GM19240 (cell line): Measurements from ENCODE around the gene DOCK1.

Source experiments
- DNase-seq: peaks from one replicate; pipeline ENCODE4 v3.0.0; 2011; ENCODE audit warnings: low spot score; ENCODE audit not compliant: insufficient read length

The DOCK1 gene

DNA sequence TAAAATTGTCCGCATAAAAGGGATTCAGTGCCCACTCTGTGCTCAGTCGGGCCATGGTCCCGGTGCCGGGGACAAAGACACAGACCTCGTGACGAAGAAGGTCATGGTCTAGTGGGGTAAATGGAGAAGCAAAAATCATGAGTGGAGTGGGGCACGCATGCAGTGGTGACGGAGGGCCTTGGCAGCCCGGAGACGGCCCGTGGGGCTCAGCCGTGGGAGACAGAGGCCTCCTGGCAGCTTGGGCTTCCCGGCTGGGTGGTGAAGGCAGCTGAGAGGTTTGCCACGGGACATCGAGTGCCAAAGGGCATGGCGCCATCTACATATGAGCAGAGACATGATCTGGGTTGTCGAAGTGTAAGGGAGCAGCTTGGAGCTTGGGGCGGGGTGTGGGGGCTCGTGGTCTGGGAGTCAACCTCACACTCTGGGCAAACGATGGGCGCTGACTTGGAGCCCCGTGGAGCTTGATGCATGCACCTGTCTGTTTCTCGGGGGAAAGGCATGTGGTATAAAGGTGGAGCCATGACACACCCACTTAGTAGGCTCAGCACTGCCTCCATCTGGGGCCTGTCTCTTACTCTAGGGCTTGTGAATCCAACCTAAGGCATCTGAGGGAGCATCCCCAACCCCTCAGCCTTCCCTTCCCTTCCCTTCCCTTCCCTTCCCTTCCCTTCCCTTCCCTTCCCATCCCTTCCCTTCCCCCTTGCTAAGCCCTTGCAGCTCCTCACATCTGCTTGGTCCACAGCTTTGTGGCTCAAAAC, 442.2 kb downstream of the DOCK1 start:
- no peak for DNase-seq

DNA sequence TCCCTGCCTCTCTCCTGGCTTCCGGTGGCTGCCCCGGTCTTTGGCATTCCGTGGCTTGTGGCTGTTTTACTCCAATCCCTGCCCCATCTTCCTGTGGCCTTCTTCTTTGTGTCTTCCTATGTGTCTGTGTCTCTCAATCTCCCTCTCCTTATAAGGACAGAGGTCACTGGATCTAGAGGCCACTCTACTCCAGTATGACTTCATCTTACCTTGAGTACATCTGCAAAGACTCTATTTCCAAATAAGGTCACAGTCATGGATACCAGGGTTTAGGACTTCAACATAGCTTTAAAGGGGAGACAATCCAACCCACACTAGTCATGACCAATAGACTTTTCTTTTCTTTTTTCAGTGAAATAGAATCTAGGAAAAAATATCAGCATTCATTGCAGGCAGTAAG, 444.5 kb downstream of the DOCK1 start:
- DNase-seq = no peak

DNA sequence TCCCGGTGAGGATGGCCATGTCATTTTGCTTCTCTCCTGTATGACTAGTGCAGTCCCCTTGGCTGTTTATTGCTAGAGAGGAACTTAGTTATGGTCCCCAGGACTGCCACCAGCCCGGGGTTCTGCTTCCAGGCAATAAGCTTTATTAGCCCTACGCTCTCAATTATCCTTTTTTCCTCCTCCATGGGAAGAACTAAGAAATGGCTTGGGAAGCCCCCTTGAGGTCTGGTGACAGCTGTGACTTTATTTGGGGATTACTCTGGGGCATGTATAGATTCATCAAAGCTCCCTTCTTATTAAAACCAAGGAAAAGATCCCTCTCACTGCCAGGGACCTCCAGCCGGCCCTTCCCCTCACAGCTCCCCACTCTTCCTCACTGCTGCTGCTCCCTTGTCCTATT, 446.3 kb downstream of the DOCK1 start:
- DNase-seq = no peak

DNA sequence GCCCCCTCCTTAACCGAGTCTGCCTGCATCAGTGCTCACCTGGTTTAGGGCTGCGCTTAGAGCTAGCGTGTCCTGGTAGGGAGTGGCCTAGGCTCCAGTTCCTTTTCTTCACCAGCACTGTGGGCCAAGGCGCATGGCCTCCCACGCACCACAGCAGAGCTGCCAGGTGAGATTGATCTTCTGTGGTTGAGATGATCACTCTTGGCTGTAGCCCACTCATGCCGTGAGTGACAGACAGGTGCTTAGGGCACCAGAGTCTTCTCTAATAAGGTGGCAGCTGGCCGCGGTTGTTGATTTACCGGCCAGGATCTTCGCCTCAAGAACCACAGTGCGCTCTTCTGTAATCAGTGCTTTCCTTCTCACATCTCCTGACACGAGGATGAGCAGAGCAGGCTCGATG, 448.3 kb downstream of the DOCK1 start:
- DNase-seq = no peak

DNA sequence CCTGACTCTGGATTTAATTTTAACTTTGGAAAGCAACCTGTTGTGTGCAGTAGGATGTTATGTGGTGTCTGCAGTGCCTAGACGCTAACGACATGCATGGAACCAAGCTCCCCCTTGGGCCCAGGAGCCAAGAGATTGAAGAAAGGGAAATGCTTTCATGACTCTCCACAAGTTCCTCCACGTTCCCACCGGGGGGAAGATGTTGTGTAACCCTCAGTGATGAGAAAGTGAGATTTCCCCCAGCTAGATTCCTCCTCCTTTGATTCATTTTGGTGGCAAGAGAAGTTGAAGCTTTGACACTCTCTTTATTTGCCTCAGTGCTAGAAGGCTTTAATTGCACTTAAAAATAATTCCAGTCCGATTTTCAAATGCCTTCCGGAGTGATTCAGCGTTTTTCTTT, 449.0 kb downstream of the DOCK1 start:
- DNase-seq = no peak

DNA sequence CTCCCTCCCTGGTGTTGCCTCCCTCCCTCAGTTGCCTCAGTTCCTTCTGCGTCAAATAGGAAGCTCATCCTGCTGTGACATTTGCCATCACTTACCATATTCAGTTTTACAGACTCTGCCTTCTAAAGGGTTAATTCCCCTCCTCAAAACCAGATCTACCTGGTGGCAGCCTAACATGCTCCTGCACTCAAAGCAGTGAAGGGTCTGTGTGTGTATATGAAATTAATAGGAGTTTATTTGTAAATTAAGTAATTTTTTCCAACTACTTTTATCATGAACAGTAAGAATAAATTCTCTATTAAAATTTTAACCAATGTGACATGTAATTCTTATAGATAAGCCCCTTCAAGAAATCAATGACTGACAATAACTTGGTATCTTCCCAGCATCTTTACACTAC, 449.8 kb downstream of the DOCK1 start:
- DNase-seq = no peak

DNA sequence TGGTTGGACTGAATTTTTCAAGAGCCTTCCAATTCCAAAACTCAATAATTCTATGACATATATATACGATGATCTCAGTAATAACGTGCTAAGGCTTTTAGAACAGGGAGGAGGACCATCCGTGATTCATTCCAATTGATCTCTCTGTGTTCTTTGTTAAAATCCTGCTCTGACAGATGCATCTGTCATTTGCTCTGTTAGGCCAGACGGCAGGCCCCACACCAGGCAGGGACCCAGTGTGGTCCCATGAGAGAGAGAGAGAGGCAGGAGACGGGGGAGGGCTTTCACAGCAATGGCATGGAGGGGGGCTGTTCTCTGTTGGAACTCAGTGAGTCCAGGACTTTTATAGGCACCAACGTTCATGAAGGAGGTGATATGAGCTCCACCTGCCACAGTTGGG, 451.1 kb downstream of the DOCK1 start:
- no peak for DNase-seq

DNA sequence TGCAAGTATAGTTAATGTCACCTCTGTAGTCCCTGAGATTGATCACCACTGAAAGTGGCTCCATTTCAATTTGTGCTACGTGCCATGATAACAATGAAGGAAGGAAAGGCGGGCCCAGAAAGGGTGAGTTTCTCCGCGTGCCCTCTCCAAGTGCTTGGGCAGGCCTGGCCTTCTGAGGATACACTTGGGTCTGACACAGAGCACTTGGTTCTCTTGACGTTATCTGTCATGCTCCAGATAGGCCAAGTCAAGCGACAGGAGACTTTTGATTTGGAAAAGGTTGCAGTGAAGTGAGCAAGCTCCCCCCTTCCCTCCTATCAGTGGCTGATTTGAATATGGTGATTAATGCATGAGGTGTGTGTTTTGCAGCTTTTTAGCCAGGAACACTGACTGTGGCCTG, 452.0 kb downstream of the DOCK1 start:
- DNase-seq = no peak

DNA sequence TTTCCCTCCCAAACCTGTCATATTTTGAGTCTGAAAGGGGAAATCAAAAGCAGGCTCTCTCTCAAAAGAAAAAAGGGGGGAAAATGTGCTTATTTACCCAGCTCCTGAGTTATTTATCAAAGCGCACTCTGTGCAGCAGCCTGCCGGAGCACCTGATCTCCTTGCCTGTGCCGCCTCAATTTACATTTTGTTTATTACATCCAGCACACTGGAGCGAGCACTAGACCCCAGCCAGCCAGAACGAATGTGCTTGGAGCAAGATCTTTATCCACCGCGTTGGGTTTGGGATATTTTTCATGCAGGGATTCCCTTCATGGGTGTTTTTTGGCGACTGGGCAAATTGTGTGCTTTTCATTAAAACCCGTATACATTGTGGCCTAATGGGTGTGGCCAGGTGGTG, 453.1 kb downstream of the DOCK1 start:
- no peak for DNase-seq

DNA sequence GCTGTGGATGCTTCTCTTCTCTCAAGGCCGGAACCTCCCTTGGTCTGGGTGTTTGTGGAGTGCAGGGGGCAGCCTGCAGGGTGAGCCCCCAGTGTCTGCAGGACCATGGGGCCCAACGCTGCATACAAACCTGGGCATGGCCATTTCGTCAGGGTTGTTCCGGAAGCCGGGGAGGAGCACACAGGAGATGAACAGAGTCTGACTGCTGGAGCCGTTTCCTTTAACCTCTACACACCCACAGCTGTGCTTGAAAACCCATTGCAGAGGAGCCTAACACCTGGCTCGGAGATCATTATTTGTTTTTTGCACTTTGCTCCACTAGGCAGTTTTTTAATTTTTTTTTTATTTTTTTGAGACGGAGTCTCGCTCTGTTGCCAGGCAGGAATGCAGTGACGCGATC, 458.8 kb downstream of the DOCK1 start:
- DNase-seq = no peak

DNA sequence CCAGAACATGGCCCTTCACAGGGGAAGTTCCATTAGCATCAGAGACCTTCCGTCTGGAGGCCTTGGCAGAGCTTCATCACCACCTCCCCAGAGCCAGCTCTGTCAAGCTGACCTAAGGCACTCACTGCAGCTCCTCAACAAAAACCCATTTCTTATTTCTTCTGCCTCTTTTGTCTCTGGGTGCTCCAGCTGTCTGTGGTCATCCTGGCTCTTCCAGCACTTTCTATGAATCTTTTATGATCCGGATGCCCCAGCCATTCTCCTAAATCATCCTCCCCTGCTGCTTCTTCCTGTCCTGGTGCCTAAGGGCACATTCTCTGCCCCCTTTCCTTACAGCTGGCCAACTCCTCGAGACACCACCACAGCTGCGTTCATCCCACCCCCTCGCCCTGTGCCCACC, 462.9 kb downstream of the DOCK1 start:
- DNase-seq = no peak

DNA sequence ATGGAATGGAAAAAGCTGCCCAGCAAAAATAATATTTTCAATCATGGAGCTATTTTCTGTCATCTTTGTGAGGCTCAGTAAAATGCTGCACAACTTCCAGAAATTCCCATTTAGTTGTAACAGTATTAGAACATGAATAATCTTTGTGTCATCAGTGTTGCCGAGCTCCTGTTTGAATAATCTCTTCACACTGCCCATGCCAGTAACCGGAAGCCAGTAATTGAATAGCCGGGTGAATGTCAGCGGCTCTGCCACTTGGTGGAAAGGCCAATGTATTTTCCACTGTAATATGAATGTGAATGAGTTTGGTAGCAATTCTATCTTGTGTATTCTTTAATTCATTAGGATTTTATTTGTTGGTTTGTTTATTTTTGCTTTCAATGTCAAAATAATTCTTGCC, 463.7 kb downstream of the DOCK1 start:
- no peak for DNase-seq

DNA sequence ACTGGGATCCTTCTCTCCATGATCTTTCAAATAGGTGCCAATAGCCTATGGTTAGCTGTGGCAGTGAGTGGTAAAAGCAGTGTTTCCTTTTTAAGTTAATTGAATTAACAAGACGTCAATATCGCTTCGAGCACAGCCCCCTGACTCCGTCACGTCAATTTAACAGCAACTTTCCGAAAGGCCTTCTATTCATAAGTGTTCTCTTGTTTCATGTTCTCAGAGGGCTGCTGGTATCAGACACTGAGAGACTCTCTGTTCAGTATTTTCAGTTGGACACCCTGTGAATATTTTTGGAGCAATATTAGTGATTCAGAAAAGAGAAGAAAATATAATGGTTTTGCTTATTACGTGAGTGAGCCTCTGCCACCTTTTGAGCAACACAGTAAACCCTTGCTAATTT, 465.4 kb downstream of the DOCK1 start:
- DNase-seq = no peak

DNA sequence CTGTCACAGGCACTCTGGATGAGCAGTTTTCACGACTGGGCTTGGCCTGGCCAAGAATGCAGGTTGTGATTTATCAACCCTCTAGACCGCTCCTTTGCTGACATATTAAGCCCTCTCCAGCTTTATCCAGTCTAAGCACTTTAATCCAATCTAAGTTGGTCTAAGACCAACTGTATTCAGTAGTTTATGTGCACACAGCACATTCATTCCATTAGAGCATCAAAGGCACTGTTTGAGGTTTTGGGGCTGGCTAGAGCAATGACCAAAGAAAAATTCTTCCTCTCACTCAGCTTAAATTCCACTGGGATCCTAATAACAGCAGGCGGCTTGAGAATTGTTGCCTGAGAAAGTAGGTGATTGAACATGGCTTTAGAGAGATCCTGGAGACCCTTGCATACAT, 467.1 kb downstream of the DOCK1 start:
- no peak for DNase-seq

DNA sequence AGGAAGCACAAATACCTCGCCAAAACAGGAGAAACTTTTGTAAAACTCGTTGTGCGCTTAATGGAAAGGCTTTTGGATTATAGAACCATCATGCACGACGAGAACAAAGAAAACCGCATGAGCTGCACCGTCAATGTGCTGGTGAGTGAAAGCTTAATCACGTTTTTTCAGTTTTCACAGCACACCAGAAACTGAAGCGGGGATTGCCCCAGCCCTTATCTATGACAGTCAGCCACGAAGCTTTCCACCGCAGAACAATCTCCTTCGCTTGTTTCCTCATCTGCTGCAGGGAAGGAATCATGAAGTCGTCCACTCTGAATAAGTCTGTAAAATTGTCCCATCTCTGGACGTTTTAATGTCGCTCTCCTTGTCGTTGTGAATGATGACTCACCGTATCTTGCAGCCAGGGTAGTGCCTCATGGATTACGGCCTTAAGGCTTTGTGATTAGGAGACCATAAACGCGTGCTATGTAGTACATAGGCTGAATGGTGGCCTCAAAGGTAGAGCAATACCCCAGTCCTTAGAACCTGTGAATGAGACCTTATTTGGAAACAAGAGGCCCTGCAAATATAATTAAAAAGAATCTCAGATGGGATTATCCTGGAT, 468.9 kb downstream of the DOCK1 start:
- no peak for DNase-seq

DNA sequence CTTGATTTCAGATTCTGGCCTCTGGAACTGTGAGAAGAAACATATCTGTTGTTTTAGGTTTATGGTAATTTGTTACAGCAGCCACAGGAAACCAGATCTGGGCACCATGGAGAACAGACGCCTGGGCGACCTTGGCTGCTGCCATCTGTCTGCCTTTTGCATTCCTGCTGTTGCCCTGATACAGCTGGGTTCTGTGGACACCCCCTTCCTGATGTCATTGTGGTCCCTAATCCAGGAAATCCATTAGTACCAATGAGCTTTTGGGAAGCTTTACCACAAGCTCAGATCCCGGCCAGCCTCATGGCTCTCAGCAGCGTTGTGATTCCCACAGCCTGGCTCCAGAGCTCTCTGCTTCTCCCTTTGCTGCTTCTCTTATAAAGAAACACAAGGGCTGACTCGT, 469.7 kb downstream of the DOCK1 start:
- DNase-seq = no peak

DNA sequence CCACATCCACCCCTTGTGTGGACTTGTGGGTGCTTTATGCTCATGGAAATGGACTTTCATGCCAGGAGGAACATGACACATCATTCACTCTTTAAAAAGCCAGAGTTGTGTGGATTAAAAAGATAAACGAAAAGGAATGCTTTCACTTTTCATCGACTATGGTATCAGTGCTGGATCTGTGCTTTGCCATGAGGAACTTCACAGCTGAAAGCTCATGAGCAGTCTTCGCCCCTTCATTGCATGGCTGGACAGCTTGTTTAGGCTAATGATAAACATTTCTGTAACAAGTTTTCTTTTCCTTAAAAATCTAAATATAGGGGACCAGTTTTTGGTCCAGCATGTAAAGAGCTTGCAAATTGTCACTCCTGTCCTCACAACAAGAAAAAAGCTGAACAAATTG, 470.2 kb downstream of the DOCK1 start:
- DNase-seq = no peak

DNA sequence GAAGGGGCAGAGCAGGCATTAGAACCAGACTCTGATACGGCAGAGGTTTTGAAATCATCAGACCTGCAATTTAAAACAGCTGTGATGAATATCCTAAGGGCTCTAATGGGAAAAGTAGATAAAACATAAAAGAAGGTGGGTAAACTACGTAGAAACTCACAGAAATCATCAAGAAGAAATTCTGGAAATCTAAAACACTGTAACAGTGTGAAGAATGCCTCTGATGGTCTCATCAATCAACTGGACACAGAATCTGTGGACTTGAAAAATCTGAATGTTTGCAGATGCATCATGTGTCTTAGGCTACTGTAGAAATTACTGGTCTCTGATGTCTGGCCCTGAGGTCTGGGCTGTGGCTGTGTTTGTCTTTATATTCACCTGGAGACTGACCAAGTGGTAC, 470.8 kb downstream of the DOCK1 start:
- no peak for DNase-seq

DNA sequence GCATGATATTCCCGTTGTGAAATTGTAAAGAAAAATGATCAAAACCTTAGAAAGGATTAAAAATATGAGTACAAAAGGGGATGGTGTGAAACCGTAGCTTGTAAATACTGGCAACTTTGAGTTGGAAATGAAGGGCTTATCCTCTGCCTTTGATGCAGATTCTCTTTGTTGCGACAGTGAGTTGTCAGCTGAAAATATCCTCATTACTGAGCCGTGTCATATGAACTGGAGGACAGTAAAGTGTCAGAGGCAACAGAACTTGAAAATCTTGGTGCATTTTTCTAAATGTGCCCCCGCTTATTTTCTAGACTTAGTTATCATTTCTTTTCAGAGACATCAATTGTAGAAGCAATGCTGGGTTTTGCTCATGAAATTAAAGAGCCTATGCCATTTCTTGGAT, 473.4 kb downstream of the DOCK1 start:
- no peak for DNase-seq

DNA sequence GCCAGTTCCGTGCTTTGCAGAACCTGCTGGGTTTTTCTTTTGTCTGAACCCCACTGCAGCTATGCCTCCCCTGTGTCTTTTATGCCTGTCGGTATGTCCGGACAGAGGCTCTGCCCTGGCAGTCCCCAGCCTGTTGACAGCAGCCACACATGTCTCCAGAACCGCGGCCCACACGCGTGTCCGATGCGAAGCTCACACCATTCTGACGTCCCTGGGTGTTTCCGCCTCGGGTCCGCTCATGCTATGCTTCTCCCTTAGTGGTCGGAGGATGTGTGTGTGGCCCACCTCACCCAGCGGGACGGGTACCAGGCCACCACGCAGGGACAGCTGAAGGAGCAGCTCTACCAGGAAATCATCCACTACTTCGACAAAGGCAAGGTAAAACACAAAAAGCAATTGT, 479.3 kb downstream of the DOCK1 start:
- no peak for DNase-seq

DNA sequence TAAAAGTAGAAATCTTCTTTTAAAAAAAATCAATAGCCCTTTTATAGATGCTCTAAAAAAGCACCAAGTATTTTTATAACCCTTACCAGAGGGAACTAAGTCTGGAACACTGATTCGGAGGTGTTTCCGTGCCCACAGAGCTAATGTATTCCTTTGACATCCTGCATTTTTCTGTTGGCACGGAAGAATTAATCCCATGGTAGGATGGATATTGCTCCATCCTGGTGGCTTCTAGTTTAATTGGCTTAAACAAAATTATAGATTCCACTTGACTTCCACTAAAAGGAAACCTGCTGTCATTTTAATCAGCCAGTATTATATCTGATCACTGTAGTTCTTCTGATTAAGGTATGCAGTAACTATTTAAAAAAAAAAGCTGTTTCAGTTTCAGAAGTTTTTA, 479.8 kb downstream of the DOCK1 start:
- no peak for DNase-seq

DNA sequence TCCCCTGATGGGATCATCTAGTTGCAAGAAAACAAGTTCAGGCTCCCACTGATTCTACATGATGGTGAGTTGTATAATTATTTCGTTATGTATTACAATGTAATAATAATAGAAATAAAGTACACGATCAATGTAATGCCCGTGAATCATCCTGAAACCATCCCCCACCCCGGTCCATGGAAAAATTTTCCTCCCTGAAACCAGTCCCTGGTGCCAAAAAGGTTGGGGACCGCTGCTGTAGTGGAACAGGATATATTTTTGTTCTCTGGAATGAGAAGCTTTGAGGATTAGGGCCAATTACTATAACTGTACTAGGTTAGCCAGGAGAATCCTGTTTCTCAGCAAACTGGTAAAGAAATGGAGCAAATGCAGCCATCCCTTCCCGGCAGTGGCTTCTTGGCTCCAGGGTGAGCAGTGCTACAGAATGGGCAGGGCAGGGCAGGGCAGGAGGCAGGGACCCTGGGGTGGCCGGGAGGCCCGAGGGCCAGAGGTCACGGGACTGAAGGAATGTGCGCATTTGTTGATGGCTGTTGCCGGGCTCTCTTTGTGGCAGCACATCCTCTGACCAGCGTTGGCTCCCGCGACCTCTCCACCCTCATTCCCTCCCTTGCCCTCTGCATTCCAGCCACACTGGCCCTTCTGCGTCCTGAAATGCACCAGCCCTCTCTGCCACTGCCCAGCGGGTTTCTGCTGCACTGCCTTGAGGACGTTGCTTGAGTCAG, 481.5 kb downstream of the DOCK1 start:
- no peak for DNase-seq

DNA sequence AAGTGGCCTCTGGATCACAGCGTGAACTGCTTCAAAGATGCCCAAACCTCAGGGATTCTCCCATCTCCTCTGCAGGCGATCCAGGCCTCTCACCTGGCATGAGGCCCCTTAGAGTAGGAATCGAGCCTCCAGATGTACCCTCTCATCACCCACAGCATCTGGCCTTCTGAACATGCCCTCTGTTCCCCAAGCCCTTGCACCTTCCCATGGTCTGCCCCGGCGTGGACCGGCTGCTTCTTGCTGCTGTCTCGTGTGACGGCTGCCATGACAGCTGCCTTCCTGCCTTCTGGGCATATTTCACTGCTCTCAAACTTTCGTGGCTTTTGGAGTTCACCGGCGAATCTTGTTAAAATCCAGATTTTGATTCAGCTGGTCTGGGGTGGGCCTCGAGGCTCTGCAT, 486.6 kb downstream of the DOCK1 start:
- DNase-seq = no peak
